ENCODE measurements around the gene ANGPTL8. TPM values are rescaled to one million over a fixed set of nuclear protein-coding genes. Genes with fewer than 3 reads are reported as not detected.

ANGPTL8 gene
- total RNA-seq, 2 experiments from 2014 or later: not detected

DNA sequence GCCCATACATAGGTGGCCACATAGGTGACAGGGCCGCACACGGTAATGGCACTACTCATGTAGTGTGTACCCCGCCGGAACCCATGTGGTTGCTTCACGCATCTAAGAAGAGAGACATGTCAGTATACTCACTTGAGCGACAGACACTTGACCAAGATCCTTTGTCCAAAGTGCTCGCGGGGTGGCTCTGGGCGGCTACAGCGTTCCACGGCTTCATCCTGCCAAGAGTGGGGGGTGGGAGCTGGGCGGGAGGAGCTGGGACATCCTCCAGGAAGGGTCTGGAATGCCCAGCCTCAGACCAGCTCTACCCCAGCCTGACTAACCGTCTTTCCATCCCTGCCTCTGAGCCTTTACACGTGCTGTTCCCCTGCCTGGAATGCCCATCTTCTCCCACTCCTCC lies 8.5 kb downstream of the ANGPTL8 start:
- Mint-ChIP-seq H3K4me1 (peaks cover 3% of the 10 kb centered on the region), H3K9me3 (no peaks in the 10 kb centered on the region), H3K27ac (no peak overlapping the region), H3K4me3 (no peak overlapping the region), H3K36me3 (no peaks in the 10 kb centered on the region), H3K27me3 (peaks cover 2% of the 10 kb centered on the region)
- POLR2A ChIA-PET: no interaction called here
- ATAC-seq (ENCODE audit: low read depth) (no peak), DNase-seq (no peak)

DNA sequence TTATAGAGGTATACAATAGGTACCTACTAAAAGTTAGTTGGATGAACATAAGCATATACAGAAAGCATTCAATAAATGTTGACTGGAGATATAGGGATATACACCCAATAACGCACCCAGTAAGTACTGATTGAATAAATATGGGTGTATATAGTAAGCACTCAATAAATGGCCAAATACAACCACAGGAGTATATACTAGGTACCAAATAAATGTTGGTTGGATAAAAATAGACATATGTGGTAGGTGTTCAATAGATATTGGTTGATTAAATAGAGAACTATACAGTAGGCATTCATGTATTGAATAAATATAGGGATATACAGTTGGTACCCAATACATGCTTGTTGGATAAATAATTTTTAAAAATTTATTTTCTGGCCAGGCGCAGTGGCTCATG lies 9.4 kb downstream of the ANGPTL8 start:
- Mint-ChIP-seq H3K27ac (no peak overlapping the region), H3K4me1 (no peaks in the 10 kb centered on the region), H3K9me3 (no peaks in the 10 kb centered on the region), H3K4me3 (no peak overlapping the region), H3K27me3 (peaks cover 2% of the 10 kb centered on the region), H3K36me3 (no peaks in the 10 kb centered on the region)
- POLR2A ChIA-PET: no interaction called here
- ATAC-seq (ENCODE audit: low read depth) (no peak), DNase-seq (no peak)

DNA sequence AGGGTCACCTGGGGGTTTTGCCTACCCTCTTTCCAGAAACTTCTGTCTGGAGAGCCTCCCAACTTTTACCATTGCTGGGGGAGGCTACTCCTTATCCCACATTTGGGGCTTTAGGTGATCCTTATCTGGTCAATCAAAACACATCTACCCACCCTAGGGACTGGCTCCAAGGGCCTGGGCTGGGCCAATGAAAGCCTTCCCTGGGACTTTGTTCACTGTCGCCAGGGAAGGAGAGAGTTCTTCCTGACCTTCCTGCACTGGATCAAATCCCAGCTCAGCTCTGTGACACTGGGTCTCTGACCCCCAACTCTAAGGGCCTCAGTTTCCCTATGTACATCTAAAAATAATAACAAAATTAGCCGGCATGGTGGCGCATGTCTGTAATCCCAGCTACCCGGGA lies 11.8 kb downstream of the ANGPTL8 start:
- no peaks in the 10 kb centered on the region for H3K4me1 Mint-ChIP-seq
- H3K36me3 Mint-ChIP-seq: no peaks in the 10 kb centered on the region
- DNase-seq (no peak), ATAC-seq (ENCODE audit: low read depth) (no peak)
- H3K4me3 Mint-ChIP-seq: no peak overlapping the region
- POLR2A ChIA-PET: interaction anchor here (0.5 kb wide), 1 partner anchor 105 kb away, joined by 3 read pairs; no protein-coding TSS in a partner anchor
- no peak overlapping the region for H3K27ac Mint-ChIP-seq
- H3K27me3 Mint-ChIP-seq: peaks cover 6% of the 10 kb centered on the region
- no peaks in the 10 kb centered on the region for H3K9me3 Mint-ChIP-seq

DNA sequence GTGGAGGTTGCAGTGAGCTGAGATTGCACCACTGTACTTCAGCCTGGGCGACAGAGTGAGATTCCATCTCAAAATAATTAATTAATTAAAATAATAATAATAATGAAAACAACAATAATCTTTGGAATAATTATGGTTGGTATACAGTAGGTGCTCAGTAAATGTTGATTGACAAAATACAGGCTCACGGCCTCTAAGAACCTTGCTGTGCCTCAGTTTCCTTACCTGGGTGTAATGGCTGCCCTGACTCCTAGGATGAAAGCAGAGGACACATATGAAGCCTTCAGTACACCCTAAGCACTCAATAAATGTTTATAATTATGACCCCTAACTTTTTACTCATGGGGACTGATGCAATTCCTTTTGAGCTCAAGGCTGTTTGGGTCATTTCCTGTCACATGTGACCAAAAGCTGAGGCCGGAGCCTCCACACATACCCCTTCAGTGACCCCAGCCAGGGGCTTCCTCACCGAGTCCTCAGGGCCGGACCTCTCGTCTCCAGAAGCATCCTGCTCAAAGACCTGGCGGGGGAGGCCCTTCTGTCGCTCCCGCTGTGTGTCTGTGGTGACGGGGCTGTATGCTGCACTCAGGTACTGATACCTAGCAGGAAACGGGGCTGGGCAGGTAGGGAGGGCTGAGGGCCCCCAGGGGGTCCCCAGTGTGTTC lies 12.4 kb downstream of the ANGPTL8 start:
- H3K36me3 Mint-ChIP-seq: no peaks in the 10 kb centered on the region
- DNase-seq (no peak), ATAC-seq (ENCODE audit: low read depth) (no peak)
- no peak overlapping the region for H3K27ac Mint-ChIP-seq
- H3K27me3 Mint-ChIP-seq: peaks cover 6% of the 10 kb centered on the region
- H3K9me3 Mint-ChIP-seq: no peaks in the 10 kb centered on the region
- H3K4me1 Mint-ChIP-seq: no peaks in the 10 kb centered on the region
- POLR2A ChIA-PET: no interaction called here
- no peak overlapping the region for H3K4me3 Mint-ChIP-seq

DNA sequence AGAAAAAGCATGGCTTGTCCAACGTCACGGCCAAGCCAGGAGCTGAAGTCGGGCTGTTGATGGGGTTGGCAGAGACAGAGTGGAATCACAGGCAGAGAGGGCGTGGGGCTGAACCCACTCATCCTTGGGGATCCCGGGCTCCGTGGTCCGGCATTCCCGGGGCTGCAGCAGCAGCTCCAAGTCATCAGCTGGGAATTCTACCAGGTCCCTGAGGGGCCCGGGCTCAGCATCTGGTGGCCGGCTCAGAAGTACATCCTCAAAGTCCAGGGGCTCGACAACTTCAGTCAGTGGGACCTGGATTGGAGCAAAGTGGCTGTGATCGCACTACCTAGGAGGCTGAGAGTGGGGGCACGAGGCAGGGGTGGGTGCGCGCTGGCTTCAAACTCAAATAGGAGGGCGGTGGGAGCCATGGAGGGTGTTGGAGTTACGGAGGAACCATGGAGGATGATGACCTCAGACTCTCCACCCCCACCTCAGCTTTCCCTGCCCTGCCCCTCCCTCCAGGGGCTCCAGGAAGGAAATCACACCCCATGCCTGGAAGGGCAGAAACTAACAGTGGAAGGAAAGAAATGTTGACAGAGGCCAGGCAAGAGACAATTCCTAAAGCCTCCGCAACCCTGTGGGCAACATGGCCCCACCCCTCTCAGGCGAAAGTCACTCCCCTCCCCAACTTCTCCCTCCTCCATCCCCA lies 13.4 kb downstream of the ANGPTL8 start:
- Mint-ChIP-seq H3K36me3 (no peaks in the 10 kb centered on the region), H3K27ac (no peak overlapping the region), H3K9me3 (no peaks in the 10 kb centered on the region), H3K27me3 (peaks cover 6% of the 10 kb centered on the region), H3K4me1 (no peaks in the 10 kb centered on the region), H3K4me3 (no peak overlapping the region)
- ATAC-seq (ENCODE audit: low read depth): no peak
- POLR2A ChIA-PET: no interaction called here
- no peak for DNase-seq

DNA sequence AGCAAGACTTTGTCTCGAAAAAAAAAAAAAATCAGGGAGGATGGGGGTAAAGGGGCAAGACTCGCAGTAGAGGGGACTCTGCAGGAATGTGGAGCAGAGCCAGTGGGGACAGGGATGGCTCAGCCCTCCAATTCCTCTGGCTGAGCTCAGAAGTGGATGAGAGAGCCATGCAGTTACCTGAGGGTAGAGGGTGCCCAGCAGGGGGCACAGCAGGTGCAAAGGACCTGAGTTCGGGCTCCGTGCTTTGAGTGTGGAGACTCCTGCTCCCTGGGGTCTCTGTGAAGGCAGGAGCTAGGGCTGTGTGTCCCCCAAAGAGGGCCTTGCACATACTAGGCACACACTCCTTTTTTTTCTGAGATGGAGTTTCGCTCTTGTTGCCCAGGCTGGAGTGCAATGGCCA lies 15.2 kb downstream of the ANGPTL8 start:
- H3K4me3 Mint-ChIP-seq: no peak overlapping the region
- no peaks in the 10 kb centered on the region for H3K4me1 Mint-ChIP-seq
- no peak for ATAC-seq (ENCODE audit: low read depth)
- peaks cover 9% of the 10 kb centered on the region for H3K27me3 Mint-ChIP-seq
- POLR2A ChIA-PET: no interaction called here
- H3K27ac Mint-ChIP-seq: no peak overlapping the region
- no peaks in the 10 kb centered on the region for H3K36me3 Mint-ChIP-seq
- no peak for DNase-seq
- no peaks in the 10 kb centered on the region for H3K9me3 Mint-ChIP-seq

DNA sequence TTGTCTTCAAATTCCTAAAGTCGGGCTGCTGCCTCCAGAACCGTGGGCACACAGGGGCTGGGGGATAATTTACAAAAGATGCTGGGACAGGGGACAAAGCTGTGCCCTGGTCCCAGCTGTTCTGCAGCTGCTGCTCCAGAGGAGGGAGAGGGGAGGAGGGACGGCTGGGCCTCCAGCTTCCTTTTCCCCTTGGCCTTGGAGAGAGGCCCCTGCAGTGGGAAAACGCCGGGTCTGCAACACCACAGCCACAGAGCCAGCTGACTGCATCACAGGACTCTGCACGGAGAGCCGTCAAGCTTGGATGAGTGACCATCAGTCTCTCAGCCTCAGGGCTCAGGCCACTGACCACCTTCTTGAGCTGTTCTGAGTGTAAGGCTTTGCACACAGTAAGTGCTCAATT lies 16.8 kb downstream of the ANGPTL8 start:
- ATAC-seq (ENCODE audit: low read depth): no peak

DNA sequence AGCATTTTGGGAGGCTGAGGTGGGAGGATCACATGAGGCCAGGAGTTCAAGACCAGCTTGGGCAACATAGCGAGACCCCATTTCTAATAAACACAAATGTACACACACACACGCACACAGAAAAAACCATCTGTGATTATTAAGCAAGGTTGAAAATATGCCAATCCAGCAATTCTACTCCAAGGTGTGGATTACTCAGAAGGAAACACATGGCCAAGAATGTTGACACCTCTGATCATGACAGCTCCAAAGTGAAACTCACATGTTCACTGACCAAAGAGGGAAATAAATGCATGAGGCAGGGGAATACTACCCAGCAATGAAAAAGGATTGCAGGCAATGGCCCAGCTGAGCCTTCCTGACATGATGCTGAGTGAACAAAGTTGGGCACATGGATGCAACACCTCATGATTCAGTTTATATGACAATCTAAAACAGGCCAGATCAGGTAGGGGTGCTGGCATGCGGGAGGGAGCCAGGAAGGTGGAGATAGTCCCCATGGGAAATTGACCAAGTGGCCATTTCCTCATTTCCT lies 18.5 kb downstream of the ANGPTL8 start:
- DNase-seq: no peak
- H3K4me3 Mint-ChIP-seq: no peak overlapping the region
- POLR2A ChIA-PET: interaction anchor here (0.6 kb wide), 1 partner anchor 11 kb away, joined by 3 read pairs; no protein-coding TSS in a partner anchor

More for the DNA sequence above, 16.8 kb downstream of the ANGPTL8 start:
- H3K27me3 Mint-ChIP-seq: peaks cover 24% of the 10 kb centered on the region
- DNase-seq: no peak
- no peak overlapping the region for H3K27ac Mint-ChIP-seq
- H3K36me3 Mint-ChIP-seq: no peaks in the 10 kb centered on the region
- H3K4me3 Mint-ChIP-seq: no peak overlapping the region
- POLR2A ChIA-PET: no interaction called here
- H3K9me3 Mint-ChIP-seq: no peaks in the 10 kb centered on the region
- peaks cover 1% of the 10 kb centered on the region for H3K4me1 Mint-ChIP-seq

DNA sequence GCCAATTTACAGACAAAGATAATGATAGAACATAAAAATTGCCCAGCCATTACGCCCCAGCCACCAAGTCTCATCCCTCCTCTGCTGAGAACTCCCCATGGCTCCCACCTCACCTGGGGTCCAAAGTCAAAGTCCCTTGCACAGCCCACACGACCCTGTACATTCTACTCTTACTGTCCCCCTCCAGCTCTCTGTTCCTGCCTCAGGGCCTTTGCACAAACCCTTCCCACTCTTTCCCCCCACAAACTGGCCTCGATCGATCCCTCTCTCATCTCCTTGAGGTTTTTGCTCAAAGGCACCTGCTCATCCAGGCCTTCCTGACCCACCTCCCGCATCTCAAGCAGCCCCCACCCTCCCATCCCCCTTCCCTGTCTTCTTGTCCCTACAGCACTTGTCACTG lies 21.6 kb downstream of the ANGPTL8 start:
- Mint-ChIP-seq H3K36me3 (no peaks in the 10 kb centered on the region), H3K27ac (no peak overlapping the region), H3K4me1 (peaks cover 1% of the 10 kb centered on the region), H3K9me3 (no peaks in the 10 kb centered on the region), H3K4me3 (peak overlapping the region; percentile 37), H3K27me3 (peaks cover 51% of the 10 kb centered on the region)
- DNase-seq (no peak), ATAC-seq (ENCODE audit: low read depth) (no peak)
- POLR2A ChIA-PET: no interaction called here

More for the DNA sequence above, 18.5 kb downstream of the ANGPTL8 start:
- Mint-ChIP-seq H3K4me1 (peaks cover 1% of the 10 kb centered on the region), H3K27me3 (peaks cover 32% of the 10 kb centered on the region), H3K36me3 (no peaks in the 10 kb centered on the region), H3K27ac (no peak overlapping the region), H3K9me3 (no peaks in the 10 kb centered on the region)
- ATAC-seq (ENCODE audit: low read depth): no peak

DNA sequence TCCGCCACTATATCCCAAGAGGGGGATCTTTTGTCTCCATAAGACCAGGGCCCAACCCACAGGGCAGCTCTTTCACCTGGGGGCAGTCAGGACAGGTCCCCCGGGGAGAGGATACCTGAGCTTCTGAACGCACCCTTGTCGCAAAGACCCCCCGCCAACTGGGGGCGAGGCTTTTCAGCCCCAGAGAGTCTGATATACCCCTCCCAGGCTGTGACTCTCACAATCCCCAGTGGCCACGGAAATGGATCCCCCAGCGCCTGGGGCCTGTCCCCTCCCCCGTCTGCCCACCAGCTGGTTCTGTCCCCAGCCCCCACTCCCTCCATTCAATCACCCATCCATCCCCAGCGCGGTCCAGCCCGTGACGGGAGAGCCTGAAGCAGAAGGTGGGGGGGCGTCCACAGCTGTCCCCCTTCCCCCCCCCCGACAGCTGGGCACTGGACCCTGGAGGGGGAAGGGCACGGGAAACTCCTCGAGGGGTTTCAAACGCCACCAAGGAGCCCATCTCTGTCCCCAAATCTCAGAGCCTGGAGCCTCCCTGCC lies 22.1 kb downstream of the ANGPTL8 start:
- H3K27ac Mint-ChIP-seq: no peak overlapping the region
- H3K36me3 Mint-ChIP-seq: no peaks in the 10 kb centered on the region
- POLR2A ChIA-PET: no interaction called here
- DNase-seq (no peak), ATAC-seq (ENCODE audit: low read depth) (no peak)
- peaks cover 54% of the 10 kb centered on the region for H3K27me3 Mint-ChIP-seq
- peak overlapping the region; percentile 37 for H3K4me3 Mint-ChIP-seq
- H3K4me1 Mint-ChIP-seq: peaks cover 1% of the 10 kb centered on the region
- no peaks in the 10 kb centered on the region for H3K9me3 Mint-ChIP-seq

DNA sequence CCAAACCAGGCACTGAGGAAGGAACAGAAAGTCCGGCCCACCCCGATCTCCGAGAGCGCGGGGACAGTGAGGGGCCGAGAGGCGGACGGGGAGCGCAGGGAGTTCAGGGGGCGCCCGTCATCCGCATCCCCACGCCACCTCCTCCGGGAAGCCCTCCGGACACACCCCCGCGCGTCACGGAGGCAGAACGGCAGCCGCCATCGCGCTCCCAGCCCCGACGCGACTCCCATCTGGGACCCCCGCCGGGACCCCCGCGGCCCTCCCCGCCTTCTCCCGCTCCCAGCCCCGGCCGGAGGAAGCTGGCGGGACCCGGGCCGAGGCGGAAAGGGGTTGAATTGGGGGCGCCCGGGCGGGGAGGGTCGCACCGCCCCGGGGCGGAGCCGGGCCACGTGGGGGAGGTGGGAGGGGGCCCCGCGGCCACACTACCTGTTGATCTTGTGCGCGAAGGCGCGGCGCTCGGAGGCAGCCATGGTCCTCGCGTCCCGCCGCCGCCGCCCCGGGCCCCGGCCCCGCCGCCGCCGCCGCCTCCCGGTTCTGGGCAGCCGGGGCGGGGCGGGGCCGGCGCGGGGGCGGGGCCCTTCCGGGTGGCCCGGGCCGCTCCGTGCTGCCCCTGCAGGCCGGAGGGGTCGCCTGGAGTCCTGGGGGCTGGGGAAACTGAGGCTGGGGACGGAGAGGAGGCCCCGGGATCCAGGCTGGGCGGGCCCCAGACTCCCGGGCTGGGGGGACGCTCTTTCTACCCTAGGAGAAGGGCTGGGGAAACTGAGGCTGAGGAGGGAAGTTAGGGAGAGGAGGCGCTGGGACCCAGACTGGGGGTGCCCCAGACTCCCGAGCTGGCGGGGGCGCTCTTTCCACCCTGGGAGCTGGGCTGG lies 22.8 kb downstream of the ANGPTL8 start, which contains the start of gene DOCK6:
TSS of gene DOCK6 (minus strand) at position 554 of the 869 bp plus-strand sequence. CDS start at position 470, 84 bp downstream.
- H3K4me3 Mint-ChIP-seq: peak within 1 kb of the TSS; percentile 69
- H3K4me1 Mint-ChIP-seq: peaks cover 1% of the 10 kb centered on the region
- ATAC-seq (ENCODE audit: low read depth) (peak; percentile 62), DNase-seq (peak; percentile 51)
- H3K27ac Mint-ChIP-seq: no peak within 1 kb of the TSS
- no peaks in the 10 kb centered on the region for H3K36me3 Mint-ChIP-seq
- no peaks in the 10 kb centered on the region for H3K9me3 Mint-ChIP-seq
- POLR2A ChIA-PET: no interaction called here
- H3K27me3 Mint-ChIP-seq: peaks cover 56% of the 10 kb centered on the region

DNA sequence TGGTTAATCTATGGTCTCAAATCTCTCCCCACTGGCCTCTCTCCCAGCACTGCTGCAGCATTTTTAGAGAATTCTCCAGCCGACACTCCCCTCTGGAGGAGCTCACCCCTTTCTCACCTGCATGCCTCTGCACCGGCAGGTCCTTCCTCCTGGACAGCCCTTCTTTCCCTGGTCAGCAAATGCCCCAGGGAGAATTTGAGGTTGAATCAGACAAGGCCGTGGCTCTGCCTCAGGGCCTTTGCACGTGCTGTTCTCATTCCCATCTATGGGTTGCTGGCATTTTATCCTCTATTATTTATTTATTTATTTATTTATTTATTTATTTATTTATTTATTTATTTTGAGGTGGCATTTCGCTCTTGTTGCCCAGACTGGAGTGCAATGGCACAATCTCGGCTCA lies 24.3 kb downstream of the ANGPTL8 start:
- H3K27me3 Mint-ChIP-seq: peaks cover 69% of the 10 kb centered on the region
- DNase-seq (no peak), ATAC-seq (ENCODE audit: low read depth) (no peak)
- POLR2A ChIA-PET: interaction anchor here (0.7 kb wide), 1 partner anchor 11 kb away, joined by 3 read pairs; no protein-coding TSS in a partner anchor
- no peak overlapping the region for H3K4me3 Mint-ChIP-seq
- peaks cover 2% of the 10 kb centered on the region for H3K4me1 Mint-ChIP-seq
- no peaks in the 10 kb centered on the region for H3K9me3 Mint-ChIP-seq
- H3K27ac Mint-ChIP-seq: no peak overlapping the region
- no peaks in the 10 kb centered on the region for H3K36me3 Mint-ChIP-seq

Data from activated naive CD8-positive, alpha-beta T cell treated with anti-CD3 and anti-CD28 coated beads, Interleukin-2, amount 10 ng/mL, durations not matched to agents 7 days and 5 days (primary cell).